Nephron progenitor cell (in vitro differentiated cells): ENCODE measurements around the gene TIE1.

Experiments used
- DNase-seq: peaks from one replicate; pipeline ENCODE4 v3.0.0; 2021
- H3K27ac Mint-ChIP-seq: 2 replicates; pipeline ENCODE4 v1.8.0; 2021; ENCODE audit warnings: mild to moderate bottlenecking, moderate library complexity, mixed read lengths
- H3K27me3 Mint-ChIP-seq: 2 replicates; pipeline ENCODE4 v1.8.0; 2021; ENCODE audit warnings: mild to moderate bottlenecking, low read depth, mixed read lengths; ENCODE audit not compliant: poor library complexity
- H3K36me3 Mint-ChIP-seq: 2 replicates; pipeline ENCODE4 v1.8.0; 2021; ENCODE audit warnings: low read depth, mixed read lengths
- H3K4me1 Mint-ChIP-seq: 2 replicates; pipeline ENCODE4 v1.8.0; 2021; ENCODE audit warnings: mixed read lengths
- H3K4me3 Mint-ChIP-seq: 2 replicates; pipeline ENCODE4 v1.8.0; 2021; ENCODE audit warnings: mild to moderate bottlenecking, moderate library complexity, mixed read lengths
- H3K9me3 Mint-ChIP-seq: 2 replicates; pipeline ENCODE4 v1.8.0; 2021; ENCODE audit warnings: mild to moderate bottlenecking, moderate library complexity, mixed read lengths
- CTCF ChIP-seq: fragments of 200-600 bp; sonication (generic); IDR thresholded peaks from 2 replicates; pipeline ENCODE4 v1.5.0; 2021; ENCODE audit warnings: antibody characterized with exemption

TIE1 gene

GRCh38 chr1:43267291-43267805 is 33.4 kb upstream of the TIE1 start:
- Mint-ChIP-seq H3K4me3 (no peak overlapping the region), H3K9me3 (peaks cover 34% of the 10 kb centered on the region), H3K4me1 (peaks cover 40% of the 10 kb centered on the region), H3K36me3 (peaks cover 7% of the 10 kb centered on the region), H3K27me3 (peaks cover 15% of the 10 kb centered on the region), H3K27ac (no peak overlapping the region)
- TF ChIP-seq CTCF: no peak
- no peak for DNase-seq

GRCh38 chr1:43267818-43268425 is 32.9 kb upstream of the TIE1 start:
- Mint-ChIP-seq H3K4me1 (peaks cover 40% of the 10 kb centered on the region), H3K36me3 (peaks cover 7% of the 10 kb centered on the region), H3K27ac (no peak overlapping the region), H3K4me3 (no peak overlapping the region), H3K27me3 (peaks cover 15% of the 10 kb centered on the region), H3K9me3 (peaks cover 29% of the 10 kb centered on the region)
- no peak for DNase-seq
- no peak for TF ChIP-seq CTCF

GRCh38 chr1:43269627-43270375 is 31.0 kb upstream of the TIE1 start, which contains the start of gene TMEM125:
Gene TMEM125 (plus strand): TSS chr1:43269983. CDS start chr1:43272723, 2,740 bp downstream.
- Mint-ChIP-seq H3K27ac (no peak within 1 kb of the TSS), H3K9me3 (peaks cover 15% of the 10 kb centered on the region), H3K36me3 (no peaks in the 10 kb centered on the region), H3K27me3 (peaks cover 15% of the 10 kb centered on the region), H3K4me1 (peaks cover 40% of the 10 kb centered on the region), H3K4me3 (peak within 1 kb of the TSS; percentile 82)
- no peak for DNase-seq
- TF ChIP-seq CTCF: no peak

- H3K27me3 Mint-ChIP-seq: peaks cover 19% of the 10 kb centered on the region
- peaks cover 8% of the 10 kb centered on the region for H3K9me3 Mint-ChIP-seq
- peak; percentile 47 for DNase-seq
- no peak overlapping the region for H3K27ac Mint-ChIP-seq
- no peak for TF ChIP-seq CTCF
- H3K4me1 Mint-ChIP-seq: peaks cover 40% of the 10 kb centered on the region
- peak overlapping the region; percentile 82 for H3K4me3 Mint-ChIP-seq
- H3K36me3 Mint-ChIP-seq: no peaks in the 10 kb centered on the region
These were observed 30.2 kb upstream of the TIE1 start for GRCh38 chr1:43270421-43271095.

- no peak overlapping the region for H3K27ac Mint-ChIP-seq
- no peaks in the 10 kb centered on the region for H3K36me3 Mint-ChIP-seq
These were observed 29.3 kb upstream of the TIE1 start for GRCh38 chr1:43271186-43272118.

More at GRCh38 chr1:43271186-43272118, 29.3 kb upstream of the TIE1 start:
- Mint-ChIP-seq H3K9me3 (no peaks in the 10 kb centered on the region), H3K4me3 (peak overlapping the region; percentile 82), H3K4me1 (peaks cover 47% of the 10 kb centered on the region), H3K27me3 (peaks cover 22% of the 10 kb centered on the region)
- DNase-seq: no peak
- no peak for TF ChIP-seq CTCF
